GM18873 (cell line): ENCODE results near the gene NEMP1.

Experiments
- ATAC-seq: cut with Tn5 transposase; IDR thresholded peaks from one replicate; pipeline ENCODE4 v1.9.1; 2021; ENCODE audit warnings: mild to moderate bottlenecking, moderate library complexity, moderate number of reproducible peaks; ENCODE audit not compliant: unreplicated experiment, low FRiP score

NEMP1 gene

DNA sequence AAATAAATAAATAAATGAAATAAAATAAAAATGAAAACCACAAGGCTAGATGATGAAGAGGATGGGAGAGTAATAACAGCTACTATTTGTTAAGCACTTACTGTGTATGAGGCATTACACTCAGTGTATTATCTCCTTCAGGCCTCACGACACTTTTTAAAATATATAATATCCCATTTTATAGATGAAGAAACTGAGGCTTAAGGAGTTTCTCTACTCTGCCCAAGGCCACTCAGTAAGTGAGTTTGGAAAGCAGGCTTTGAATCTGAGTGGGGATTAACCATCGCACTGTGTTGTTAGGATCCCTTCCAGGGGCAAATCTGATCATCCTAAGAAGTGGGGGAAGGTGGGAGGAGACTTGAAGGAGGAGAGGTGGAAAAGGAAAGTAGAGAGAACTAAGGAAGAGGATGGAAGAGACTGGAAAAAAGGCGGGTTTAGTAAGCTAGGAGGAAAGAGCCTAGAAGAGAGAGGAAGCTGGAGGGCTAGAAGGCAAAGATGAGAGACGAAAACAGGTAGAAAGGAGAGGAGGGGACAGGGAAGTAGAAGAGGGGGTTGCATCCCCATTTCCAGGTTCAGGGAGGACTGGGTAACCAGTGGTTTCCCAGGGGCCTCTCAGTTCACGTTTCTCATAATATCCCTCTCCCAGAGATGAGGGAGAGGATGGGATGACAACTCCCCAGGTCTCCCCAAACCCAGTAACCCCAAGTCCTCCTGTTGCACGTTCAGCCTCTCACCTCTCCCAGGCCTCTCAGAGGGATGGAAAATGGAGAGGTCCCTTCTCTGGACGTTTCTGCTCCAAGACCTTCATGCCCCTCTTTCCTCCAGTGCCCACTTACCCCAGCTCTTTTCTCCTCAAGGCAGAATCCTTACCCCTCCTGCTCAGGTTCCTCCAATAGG, 30.9 kb upstream of the NEMP1 start:
- no peak for ATAC-seq

DNA sequence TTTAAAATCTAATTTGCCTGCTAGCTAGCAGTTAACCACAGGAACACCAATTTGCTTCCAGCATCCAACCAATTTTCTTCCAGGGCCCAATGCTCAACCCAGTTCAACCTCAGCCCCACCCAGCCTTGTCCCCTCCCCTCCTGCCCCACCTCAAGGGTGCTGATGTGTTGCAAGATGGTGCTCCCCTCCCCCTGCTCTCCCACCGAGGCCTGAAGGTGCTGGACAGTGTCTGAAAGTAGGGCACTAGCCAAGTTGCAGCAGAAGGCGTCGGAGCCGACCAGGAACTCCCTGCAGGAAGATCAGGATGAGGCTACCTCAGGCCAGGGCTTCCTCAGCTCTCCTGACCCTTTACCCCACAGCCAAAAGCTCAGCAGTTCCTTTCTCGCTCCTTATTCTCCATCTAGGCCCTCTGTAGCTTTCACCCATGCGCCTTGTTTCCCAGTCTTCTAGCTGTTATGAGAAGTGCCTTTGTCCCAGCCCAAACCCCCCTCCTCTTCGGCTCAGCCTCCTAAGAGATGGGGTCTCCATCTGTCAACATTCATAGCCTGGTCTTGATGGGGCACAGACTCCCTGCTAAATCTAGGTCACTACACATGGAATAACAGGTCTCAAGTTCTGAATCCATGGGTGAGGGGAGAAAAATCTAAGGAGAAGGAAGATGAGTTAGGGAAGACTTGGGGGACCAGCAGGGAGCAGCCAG, 29.0 kb upstream of the NEMP1 start:
- no peak for ATAC-seq

DNA sequence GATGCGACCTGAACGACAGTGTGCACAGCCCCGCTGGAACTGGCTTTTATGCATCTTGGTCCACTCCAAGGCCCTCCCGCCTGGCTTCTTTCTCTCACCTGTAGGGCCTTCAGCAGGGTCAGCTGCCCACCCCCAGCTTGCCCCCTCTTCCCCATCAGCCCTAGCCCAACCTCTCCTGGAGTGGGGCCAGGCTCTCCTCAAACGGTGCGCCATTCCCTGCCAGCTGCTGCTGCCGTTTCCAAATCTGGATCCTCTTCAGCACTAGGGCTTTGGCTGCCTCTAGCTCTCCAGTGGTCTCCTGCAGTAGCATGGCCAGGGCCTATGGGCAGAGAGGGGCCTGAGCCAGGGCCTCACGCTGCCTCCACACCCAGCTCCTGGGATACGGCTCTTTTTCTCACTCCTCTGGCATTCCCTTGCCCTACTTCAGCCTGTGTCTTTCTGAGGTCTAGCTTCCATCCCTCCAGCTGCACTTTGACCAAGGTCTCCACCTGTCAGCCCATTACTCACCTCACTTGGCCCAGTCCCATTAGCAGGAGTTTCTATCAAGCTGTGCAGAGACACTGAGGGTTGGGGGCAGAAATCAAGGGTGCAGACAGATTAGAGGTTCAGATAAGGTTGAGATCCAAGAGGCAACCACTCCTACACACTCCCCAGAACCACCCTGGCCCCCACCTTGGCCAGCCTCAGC, 27.6 kb upstream of the NEMP1 start:
- ATAC-seq = no peak

DNA sequence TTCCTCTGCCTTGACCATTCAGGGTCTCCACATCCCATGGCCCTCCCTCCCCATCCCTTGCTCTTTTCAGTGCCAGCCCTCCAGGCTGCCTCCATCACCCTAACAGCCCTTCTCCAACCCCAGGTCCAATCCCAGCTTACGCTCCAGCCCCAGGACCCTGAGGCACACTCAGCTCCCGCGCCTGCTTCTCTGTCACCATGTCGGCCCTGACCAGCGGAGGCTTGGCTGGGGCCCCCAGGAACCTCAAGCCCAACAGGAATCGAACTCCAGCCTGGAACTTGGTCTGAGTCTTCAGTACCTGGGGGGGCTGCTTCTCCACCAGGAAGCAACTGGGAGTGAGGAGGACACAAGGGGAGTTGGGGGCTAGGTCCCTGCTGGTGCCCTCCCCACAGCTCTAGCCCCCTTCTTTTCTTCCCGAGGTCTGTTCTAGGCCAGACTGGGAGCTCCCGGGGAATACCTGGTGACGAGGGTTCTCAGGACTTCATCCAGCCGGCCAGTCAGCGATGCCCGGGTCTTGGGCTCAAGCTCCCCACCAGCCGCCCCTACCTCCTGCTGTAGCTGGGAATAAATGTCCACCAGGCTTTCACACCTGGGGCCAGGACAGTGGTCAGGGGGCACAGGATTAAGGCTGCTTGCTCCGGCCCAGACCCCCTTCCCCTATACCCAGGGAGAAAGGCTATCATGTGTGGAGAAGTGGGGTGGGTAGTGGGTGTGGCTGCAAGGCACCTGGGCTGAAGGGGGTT, 26.6 kb upstream of the NEMP1 start:
- no peak for ATAC-seq

DNA sequence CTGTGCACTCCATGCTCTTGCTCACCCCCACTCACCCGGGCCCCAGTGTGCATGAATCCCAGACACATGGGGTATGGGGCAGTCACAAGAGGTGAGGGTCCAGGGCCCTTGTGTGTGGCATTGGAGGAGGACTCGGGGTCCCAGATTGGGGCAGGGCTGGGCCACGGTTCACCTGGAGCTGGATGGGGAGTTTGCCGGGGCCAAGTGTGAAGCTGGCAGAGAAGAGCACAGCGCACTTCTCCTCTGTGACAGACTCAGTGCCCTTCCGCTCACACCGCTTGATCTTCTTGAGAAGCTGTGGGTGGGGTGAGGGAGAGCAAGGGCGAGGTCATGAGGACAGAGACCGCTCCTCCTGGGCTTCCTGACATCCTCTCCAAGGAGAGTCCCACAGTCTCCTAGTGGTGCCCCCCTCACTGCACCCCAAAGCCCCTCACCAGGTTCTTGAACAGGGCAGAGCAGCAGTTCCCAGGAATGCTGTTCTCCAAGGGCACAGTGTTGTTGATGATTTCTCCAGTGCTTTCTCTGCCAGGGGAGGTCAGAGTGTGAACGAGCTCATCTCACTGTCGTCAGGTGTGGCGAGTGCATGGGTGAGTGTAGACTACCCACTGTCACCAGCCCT, 25.8 kb upstream of the NEMP1 start:
- ATAC-seq = no peak

DNA sequence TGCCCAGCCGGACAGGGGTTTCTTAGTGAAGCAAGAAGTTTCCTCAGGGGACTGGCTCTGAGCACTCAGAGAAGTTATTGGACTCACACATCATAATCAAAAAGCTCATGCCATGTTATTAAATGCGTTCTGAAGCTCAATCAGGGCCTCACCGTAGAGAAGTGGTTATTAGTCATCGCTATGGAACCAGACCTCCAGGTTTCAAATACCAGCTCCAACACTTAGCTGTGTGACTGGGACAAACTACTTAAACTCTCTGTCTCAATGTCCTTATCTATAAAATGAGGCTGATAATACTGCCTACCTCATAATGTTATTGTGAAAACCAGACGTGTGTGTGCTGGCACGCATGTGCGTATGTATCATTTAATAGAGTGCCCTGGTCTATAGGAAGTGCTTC, 25.3 kb upstream of the NEMP1 start:
- no peak for ATAC-seq

DNA sequence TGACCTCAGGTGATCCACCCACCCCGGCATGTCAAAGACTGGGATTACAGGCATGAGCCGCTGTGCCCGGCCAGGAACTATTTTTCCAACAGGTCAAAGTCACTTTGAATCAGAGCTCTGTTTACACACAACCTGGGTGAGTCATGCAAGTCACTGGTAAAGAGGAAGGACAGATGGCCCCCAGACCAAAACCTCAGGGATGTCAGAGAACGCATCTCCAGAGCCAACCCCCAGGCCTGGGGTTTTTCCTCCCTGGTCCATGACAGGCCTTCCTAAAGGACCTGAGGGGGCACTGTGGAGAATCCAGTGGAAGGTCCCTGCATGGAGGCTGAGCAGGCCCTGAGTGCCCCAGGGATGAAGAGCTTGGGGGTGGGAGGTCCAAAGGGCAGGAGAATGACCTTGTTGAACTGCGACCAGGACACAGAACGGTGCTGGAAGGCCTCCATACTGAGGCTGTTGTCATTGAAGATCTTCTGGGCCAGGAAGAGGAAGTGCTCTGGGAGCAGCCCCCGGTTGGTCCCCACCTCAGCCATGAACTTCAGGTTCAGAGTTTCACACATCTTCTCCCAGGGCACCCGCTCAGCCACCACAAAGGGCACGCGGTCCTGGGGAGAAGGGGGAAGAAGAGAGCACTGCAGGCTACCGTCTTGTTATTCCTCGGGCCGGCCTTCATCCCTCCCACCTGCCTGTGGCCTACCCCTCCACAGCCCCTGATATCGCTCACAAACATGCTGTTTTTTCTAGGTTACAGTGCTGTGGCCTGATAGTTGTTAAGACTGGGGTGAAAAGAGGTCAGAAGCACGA, 23.5 kb upstream of the NEMP1 start:
- no peak for ATAC-seq

DNA sequence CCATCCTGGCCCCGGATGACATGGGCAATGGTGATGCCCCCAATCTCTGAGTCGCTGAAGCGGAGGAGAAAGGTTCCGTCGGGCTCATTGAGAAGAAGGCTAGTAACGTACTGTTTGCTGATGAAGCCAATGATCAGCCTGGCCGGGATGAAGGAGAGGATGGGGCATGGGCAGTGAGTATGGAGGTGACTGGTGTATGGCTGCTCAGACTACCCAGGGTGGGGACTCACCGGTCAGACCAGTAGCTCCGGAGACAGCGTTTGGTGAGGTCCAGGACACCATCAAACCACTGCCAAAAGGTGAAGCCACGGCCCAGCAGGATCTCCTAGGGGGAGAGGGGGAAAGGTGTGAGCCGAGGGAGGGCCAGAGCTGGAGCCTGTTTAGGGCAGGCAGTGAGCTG, 21.2 kb upstream of the NEMP1 start:
- no peak for ATAC-seq

DNA sequence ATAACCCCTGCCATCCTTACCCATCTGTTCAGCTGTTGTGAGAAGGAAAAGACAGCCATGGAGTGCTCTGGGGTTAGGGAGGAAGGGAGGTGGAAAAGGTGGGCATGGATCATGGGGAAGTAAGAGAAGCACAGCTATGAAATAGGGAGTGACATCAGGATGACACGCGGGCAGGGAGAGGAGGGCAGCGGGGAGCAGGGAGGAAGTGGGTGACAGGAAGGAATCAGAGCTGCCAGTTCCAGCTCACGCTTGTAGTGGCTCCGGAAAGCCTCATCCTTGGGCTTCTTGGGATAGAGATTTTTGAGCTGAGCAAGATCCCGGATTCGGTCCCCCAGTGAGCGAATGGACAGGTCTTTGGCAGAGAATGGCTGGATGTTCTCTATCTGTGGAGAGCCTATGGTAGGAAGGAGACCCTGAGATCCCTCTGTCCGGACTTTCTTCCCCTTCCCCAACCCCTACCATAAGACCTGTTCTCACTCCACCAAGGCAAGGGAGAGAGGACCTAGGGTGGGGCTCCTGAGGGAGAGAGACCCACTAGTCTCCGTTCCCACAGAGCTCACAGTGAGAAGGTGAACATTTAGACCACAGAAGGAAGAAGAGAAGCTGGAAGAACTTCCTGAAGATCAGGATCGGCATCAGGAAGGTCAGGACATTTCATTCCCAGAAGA, 20.6 kb upstream of the NEMP1 start:
- ATAC-seq = no peak

DNA sequence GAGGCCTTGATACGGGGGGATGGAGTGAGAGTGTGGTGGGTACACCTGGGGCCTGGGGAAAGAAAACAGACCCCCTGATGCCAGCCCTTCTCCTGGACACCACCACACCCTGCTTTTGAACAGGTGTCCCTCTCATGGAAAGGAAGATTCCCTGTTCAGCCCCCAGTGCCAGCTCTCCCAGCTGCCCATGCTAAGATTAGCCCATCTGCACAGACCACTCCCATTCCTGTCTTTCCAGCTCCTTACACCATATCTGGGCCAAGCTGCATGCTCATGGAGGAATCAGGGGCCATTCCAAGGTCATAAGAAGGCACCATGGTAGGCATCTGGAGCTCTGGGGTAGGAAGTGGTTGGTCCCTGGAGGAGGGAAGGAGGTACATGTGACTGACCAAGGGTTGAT, 20.0 kb upstream of the NEMP1 start:
- no peak for ATAC-seq

DNA sequence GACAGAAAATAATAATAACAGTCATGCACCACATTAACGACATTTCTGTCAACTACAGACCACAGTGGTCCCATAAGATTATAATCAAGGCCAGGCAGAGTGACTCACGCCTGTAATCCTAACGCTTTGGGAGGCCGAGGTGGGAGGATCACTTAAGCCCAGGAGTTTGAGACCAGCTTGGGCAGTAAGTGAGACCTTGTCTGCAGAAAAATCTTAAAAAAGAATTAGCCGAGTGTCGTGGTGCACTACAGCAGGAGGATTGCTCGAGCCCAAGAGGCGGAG, 18.9 kb upstream of the NEMP1 start:
- ATAC-seq = no peak

DNA sequence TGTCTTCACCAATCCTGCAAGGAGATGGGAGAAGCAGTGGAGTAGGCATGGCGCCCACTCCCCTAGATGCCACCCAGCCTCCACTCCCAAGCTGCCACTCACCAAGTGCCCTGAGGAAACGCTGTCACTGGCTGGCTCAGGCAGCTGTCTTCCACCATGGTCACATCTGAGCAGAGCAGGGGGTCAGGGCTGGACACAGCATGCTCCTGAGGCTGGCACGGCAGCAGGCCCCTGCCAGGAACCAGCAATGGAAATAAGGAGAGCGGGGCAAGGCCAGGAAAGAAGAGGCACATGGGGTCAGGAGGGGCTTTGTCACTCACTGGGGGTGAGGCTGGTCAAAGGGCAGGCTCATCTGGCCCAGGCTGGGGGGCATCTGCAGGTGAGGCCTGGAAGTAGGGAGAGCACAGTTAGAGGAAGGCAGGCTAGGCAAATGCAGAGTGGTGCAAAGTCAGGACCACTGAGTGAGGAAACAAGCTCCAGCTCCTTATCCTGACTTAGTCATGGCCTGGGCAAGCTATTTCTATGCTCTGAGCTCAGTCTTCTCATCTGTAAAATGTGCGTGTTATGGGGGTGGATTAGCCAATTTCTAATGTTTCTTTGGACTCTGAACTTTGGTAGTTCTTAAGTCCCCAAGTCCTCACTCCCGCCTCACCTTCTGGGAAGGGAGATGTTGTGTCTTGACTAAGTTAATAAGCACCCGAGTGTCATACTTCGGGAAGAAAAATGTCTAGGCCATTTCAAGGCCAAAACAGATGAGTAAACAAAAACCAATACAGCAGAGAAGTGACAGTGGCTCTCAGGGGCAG, 18.4 kb upstream of the NEMP1 start:
- ATAC-seq = no peak

DNA sequence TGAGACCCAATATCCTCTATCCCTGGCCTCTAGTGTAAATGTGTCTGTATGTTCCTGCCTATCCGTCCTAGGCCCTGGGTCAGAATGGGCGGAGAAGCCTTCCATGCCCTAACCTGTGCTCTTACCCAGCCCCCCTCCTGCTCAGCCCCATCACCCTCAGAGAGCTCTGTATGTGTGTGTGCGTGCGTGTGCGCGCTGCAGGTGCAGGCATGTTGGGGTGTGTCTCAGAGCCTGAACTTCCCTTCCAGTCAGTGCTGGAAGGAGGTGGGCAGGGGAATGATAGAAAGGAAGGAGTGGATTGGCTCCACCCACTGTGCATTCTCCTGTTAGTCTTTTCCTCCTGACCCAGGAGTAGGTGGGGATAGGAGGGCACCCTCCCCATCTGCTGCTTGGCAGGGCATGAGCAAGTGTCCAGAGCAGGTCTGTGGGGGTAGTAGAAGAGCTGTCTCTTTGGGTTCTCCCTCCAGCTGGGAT, 17.5 kb upstream of the NEMP1 start:
- ATAC-seq = no peak

DNA sequence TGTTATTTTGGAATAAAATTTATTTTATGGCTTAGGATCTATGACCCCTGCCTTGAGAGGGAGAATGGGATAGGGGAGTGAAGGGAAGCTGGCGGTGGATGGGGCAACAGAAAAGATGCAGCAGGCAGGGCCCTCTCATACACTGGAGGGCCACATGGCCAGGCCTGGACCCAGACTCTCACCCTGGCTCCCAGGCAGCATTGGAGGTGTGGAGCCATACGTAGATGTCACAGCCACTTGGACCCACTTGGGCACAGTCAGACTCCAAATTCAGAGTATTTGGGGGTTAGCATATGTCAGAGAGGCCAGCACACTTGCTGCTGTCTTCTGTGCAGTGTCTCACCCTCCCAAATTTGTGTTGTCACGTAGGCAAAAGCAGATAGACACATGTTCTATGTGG, 16.8 kb upstream of the NEMP1 start:
- no peak for ATAC-seq

DNA sequence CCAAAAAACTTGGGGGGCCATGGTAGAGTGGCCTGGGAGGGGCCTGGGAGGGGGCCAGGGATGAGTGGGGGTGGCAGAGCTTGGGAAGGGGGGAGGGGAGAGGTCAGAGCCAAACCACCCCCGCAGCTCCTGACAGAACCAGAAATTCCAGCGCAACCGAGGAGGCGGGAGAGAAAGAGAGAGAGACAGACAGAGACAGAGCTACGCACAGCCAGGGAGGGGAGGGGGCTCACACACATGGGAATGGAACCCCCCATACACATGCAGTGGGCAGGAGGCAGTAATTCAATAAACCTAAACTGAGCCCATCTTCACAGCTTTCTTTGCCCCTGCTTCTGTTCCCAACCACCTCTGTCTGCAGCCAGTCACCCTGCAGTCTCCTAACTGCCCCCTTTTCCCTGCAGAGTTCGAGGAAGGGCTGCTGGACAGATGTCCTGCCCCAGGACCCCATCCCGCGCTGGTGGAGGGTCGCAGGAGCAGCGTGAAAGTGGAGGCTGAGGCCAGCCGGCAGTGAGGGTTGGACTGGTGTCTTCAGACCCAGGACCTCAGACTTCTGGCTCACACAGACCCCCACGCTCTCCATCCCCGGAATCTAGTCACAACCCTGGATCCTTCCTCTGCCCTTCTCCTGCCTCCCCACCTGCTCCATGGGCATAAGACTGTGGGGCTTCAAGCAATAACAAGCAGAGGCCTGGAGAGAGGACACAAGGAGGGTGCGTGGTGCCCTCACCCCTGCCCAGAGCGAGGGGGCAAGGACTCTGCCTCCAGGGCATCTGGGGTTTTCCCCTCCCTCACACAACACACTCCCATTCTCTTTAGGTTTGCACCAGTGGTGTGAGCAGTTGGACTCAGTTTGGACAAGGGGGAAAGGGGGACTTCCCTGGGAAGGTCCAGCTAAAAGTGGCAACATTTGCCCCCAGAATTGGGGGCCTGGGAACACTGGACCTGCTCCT, 15.9 kb upstream of the NEMP1 start:
- no peak for ATAC-seq

DNA sequence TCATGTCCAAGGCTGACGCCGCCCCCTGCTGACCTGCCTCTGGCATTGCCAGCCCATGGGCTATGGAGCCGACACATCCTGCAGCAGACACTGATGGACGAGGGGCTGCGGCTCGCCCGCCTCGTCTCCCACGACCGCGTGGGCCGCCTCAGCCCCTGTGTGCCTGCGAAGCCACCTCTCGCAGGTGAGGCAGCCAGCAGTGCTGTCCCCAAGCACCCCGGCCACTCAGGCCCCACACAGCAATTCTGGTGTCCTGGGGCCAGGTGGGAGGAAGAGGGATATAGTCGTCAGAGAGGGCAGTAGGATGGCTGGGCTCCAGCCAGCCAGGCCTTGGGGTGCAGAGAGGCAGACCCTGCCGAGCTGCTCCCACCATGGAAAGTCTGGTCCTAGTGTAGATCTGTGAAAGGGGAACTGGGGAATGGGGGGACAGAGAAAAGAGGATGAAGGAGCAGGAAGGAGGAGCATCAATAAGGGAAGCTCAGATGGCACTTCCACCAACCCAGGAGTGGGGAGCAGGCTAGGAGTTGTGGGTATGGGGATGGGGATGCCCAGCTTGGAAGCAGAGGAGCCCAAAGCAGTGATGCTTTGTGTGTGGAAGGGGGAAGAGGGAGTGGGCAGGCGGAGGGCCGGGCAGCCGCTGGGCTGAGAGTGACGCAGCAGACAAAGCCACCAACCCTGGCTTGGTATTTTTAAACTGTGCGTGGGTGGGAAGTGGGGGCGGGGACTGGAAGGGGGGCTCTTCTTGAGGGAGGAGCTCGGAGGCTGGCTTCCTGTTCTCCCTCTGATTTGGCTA, 15.0 kb upstream of the NEMP1 start:
- no peak for ATAC-seq
